ENCODE measurements around the gene NDUFA5.

DNA sequence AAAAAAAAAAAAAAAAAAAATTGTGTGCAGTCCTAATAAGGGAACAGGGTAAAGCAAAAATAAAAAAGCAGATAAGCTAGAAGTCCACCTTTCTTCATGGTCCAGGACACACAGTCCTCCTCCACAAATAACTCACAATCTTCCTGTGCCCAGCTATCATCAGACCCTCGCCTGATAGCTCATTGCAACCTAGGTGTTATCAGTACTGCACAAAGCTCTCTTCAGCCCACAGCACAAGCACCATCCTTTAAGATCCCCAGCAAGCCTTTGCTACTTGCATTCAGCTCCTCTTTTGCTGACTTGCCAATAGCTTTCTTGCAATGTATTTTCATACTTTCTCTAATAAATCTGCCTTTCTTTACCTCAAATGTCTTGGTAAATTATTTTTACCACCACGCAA, 5.0 kb downstream of the NDUFA5 start:
- TF ChIP-seq, protein P1, sequence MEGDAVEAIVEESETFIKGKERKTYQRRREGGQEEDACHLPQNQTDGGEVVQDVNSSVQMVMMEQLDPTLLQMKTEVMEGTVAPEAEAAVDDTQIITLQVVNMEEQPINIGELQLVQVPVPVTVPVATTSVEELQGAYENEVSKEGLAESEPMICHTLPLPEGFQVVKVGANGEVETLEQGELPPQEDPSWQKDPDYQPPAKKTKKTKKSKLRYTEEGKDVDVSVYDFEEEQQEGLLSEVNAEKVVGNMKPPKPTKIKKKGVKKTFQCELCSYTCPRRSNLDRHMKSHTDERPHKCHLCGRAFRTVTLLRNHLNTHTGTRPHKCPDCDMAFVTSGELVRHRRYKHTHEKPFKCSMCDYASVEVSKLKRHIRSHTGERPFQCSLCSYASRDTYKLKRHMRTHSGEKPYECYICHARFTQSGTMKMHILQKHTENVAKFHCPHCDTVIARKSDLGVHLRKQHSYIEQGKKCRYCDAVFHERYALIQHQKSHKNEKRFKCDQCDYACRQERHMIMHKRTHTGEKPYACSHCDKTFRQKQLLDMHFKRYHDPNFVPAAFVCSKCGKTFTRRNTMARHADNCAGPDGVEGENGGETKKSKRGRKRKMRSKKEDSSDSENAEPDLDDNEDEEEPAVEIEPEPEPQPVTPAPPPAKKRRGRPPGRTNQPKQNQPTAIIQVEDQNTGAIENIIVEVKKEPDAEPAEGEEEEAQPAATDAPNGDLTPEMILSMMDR (IDR thresholded peaks at IDR 0.05) = no peak
- no peak for TF ChIP-seq POLR2AphosphoS5 (IDR thresholded peaks at IDR 0.05)

Measured in prostate gland (tissue), 2 donors.